Upper lobe of right lung (tissue), 1 donor: ENCODE data around the gene SEBOX. TPM values are rescaled to one million over a fixed set of nuclear protein-coding genes. Genes with fewer than 3 reads are reported as not detected.

Source experiments
- ATAC-seq: fragments of 200-7000 bp; cut with Tn5 transposase; one replicate; pipeline ENCODE4 v1.9.1; 2020; ENCODE audit warnings: mild to moderate bottlenecking, moderate library complexity
- DNase-seq: peaks from one replicate; pipeline ENCODE4 v3.0.0-alpha.2; 2020
- H3K27ac ChIP-seq: fragments of 200-600 bp; one replicate; pipeline ENCODE4 v1.8.0; 2022
- H3K27me3 ChIP-seq: fragments of 200-600 bp; one replicate; pipeline ENCODE4 v1.8.0; 2022; ENCODE audit warnings: mild to moderate bottlenecking
- H3K36me3 ChIP-seq: fragments of 200-600 bp; one replicate; pipeline ENCODE4 v1.8.0; 2022
- H3K4me1 ChIP-seq: fragments of 200-600 bp; one replicate; pipeline ENCODE4 v1.8.0; 2022
- H3K4me3 ChIP-seq: fragments of 200-600 bp; one replicate; pipeline ENCODE4 v1.8.0; 2022; ENCODE audit warnings: mild to moderate bottlenecking
- H3K9me3 ChIP-seq: fragments of 200-600 bp; one replicate; pipeline ENCODE4 v1.8.0; 2022
- intact Hi-C: fragments of 100-400 bp; cut with DNase I; formaldehyde crosslinking; loops from one replicate; pipeline ENCODE4 v1.11.0; 2022
- total RNA-seq: library from RNA; stranded (reverse); fragmentation: NEBNext Ultra II Directional; extraction: Animal tissue kit (Norgen Biotek cat#: 25700); gene quantifications from one replicate; pipeline ENCODE4 v1.2.1, GENCODE V29; 2021
- TF ChIP-seq, protein P1 (sequence below): fragments of 200-600 bp; IDR thresholded peaks from one replicate; pipeline ENCODE4 v1.8.0; 2022; ENCODE audit warnings: antibody characterized with exemption
- donor health status: DM: no; HTN: yes; CAD: no; lungs with severe emphysema.

SEBOX gene
- total RNA-seq, 1 donor from 2014 or later, result not detected

DNA sequence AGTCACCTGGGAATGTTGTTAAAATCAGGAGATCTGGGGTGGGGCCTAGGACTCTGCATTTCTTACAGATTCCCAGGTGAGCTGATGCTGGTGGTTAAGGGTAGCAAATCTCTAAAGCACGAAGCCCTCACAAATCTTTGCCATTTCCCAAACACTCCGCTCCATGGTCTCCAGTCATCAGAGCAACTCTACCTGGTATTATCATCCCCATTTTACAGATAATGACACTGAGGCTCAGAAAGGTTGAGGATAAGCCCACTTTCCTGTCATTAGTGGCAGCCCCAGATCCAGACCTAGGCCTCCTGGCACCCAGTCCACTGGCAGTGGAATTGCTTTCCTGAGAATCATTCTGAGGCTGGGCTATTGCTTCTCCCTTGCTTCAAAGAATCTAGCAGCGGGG lies 32.3 kb upstream of the SEBOX start:
- peaks cover 25% of the 10 kb centered on the region for H3K36me3 ChIP-seq
- intact Hi-C loops, result no loop called here
- ATAC-seq (no peak), DNase-seq (no peak)
- no peak overlapping the region for H3K27ac ChIP-seq
- H3K27me3 ChIP-seq, result no peaks in the 10 kb centered on the region
- H3K9me3 ChIP-seq, result no peaks in the 10 kb centered on the region
- no peak overlapping the region for H3K4me3 ChIP-seq
- TF ChIP-seq, protein P1, sequence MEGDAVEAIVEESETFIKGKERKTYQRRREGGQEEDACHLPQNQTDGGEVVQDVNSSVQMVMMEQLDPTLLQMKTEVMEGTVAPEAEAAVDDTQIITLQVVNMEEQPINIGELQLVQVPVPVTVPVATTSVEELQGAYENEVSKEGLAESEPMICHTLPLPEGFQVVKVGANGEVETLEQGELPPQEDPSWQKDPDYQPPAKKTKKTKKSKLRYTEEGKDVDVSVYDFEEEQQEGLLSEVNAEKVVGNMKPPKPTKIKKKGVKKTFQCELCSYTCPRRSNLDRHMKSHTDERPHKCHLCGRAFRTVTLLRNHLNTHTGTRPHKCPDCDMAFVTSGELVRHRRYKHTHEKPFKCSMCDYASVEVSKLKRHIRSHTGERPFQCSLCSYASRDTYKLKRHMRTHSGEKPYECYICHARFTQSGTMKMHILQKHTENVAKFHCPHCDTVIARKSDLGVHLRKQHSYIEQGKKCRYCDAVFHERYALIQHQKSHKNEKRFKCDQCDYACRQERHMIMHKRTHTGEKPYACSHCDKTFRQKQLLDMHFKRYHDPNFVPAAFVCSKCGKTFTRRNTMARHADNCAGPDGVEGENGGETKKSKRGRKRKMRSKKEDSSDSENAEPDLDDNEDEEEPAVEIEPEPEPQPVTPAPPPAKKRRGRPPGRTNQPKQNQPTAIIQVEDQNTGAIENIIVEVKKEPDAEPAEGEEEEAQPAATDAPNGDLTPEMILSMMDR, result no peak
- H3K4me1 ChIP-seq, result no peaks in the 10 kb centered on the region

DNA sequence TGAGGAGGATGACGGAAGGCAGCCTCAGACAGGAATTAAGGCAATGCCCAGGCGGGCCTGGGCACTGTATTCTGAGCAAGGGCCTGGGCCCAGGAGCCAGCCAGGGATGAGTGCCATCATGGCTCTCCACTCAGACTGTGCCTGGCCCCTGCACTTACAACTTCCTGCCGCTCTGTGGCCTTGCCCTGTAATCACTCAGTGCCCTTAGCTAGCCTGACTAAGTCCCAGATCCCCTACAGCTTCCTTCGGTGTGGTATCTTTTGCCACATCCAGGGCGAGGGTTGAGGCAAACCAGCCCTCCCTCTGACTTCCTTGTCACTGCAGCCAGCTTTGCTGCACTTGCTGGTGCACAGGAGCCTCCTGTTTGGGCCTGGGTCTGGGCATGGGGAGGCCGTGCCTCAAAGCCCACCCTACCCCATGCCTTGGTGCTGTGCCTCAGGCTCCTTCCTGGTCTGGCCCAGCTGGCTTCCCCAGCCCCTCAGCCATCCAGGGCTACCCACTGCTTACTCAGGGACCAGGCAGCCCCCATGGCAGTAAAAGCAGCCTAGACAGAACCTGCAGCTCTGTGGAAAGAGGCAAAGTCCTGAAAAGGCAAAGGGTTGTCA lies 31.7 kb upstream of the SEBOX start:
- intact Hi-C loops, result no loop called here
- Histone ChIP-seq H3K9me3 (no peaks in the 10 kb centered on the region), H3K4me1 (no peaks in the 10 kb centered on the region), H3K36me3 (peaks cover 29% of the 10 kb centered on the region), H3K4me3 (no peak overlapping the region), H3K27ac (no peak overlapping the region), H3K27me3 (no peaks in the 10 kb centered on the region)
- TF ChIP-seq, protein P1, result no peak
- DNase-seq (no peak), ATAC-seq (peak; percentile 51)

DNA sequence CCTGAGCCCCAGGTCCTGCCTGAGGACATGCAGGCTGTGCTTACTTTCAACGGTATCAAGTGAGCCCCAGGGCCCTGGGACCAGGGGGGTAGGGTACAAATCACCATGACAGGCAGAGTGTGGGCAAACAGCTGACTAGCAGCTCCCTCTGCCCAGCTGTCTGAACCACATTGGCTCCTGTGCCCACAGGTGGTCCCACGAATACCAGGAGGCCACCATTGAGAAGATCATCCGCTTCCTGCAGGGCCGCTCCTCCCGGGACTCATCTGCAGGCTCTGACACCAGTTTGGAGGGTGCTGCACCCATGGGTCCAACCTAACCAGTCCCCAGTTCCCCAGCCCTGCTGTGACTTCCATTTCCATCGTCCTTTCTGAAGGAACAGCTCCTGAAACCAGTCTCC lies 31.0 kb upstream of the SEBOX start:
- Histone ChIP-seq H3K27me3 (no peaks in the 10 kb centered on the region), H3K36me3 (peaks cover 37% of the 10 kb centered on the region), H3K4me3 (no peak overlapping the region), H3K4me1 (no peaks in the 10 kb centered on the region), H3K27ac (no peak overlapping the region), H3K9me3 (no peaks in the 10 kb centered on the region)
- no peak for DNase-seq
- no peak for ATAC-seq
- intact Hi-C loops, result no loop called here
- TF ChIP-seq, protein P1, result no peak

DNA sequence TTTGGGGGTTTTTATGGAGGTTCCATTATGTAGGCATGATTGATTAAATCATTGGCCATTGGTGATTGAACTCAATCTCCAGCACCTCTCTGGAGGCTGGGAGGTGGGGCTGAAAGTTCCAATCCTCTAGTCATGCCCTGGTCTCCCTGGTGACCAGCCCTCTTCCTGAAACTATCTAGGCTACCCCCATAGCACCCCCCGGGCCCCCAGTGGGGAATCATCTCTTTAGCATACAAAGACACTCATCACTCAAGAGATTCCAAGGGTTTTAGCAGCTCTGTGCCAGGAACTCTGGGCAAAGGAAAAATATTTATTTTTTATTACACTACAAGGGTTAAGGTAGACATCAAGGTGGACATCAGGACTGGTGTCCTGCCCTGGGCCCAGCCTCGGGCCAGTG lies 30.4 kb upstream of the SEBOX start:
- peaks cover 37% of the 10 kb centered on the region for H3K36me3 ChIP-seq

DNA sequence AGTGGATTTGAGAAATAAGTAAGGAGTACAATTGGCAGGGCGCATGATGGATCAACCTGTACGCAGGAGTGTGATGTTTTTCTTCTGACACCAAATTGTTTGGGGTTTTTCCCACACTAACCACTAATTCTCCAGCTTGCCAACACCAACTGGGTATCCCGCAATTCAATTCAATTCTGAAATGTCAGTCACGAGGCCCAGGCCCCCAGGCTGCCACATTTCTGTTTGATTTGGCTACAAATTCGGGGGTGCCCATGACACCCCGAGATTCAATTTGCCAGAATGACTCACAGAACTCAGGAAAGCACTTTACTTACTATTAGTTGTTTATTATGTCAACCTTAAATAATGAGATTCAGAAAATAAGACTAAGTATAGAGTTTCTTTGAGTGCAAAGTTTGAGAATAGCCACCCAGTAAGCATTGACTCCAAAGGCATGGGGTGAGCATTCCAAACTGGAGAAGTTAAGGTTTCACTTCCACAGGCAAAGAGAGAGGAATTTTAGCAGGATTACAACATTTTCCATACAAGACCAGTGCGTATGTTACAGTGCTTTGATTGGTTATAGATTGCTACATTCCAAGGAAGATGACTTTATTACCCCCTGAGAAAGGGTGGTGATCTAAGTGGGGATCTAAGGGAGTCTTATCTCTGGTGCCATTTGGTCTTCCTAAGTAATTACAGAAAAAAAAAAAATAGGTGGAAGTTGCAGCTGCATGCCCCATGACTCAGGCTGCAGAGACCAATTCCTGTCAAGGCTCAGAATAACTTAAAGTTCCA lies 29.5 kb upstream of the SEBOX start:
- Histone ChIP-seq H3K4me1 (no peaks in the 10 kb centered on the region), H3K9me3 (no peaks in the 10 kb centered on the region), H3K27ac (no peak overlapping the region), H3K27me3 (no peaks in the 10 kb centered on the region), H3K4me3 (no peak overlapping the region), H3K36me3 (peaks cover 41% of the 10 kb centered on the region)
- DNase-seq, result no peak
- ATAC-seq, result no peak
- TF ChIP-seq, protein P1, result no peak
- intact Hi-C loops, result no loop called here

More for the DNA sequence above, 30.4 kb upstream of the SEBOX start:
- H3K4me3 ChIP-seq, result no peak overlapping the region
- DNase-seq (no peak), ATAC-seq (no peak)
- no peaks in the 10 kb centered on the region for H3K9me3 ChIP-seq
- TF ChIP-seq, protein P1, result no peak
- intact Hi-C loops, result no loop called here
- H3K27me3 ChIP-seq, result no peaks in the 10 kb centered on the region
- H3K4me1 ChIP-seq, result no peaks in the 10 kb centered on the region
- no peak overlapping the region for H3K27ac ChIP-seq
